ENCODE measurements around the gene SLC15A1.

GRCh38 chr13:98729658-98730057, 22.8 kb downstream of the SLC15A1 start:
- TF ChIP-seq, protein P1, sequence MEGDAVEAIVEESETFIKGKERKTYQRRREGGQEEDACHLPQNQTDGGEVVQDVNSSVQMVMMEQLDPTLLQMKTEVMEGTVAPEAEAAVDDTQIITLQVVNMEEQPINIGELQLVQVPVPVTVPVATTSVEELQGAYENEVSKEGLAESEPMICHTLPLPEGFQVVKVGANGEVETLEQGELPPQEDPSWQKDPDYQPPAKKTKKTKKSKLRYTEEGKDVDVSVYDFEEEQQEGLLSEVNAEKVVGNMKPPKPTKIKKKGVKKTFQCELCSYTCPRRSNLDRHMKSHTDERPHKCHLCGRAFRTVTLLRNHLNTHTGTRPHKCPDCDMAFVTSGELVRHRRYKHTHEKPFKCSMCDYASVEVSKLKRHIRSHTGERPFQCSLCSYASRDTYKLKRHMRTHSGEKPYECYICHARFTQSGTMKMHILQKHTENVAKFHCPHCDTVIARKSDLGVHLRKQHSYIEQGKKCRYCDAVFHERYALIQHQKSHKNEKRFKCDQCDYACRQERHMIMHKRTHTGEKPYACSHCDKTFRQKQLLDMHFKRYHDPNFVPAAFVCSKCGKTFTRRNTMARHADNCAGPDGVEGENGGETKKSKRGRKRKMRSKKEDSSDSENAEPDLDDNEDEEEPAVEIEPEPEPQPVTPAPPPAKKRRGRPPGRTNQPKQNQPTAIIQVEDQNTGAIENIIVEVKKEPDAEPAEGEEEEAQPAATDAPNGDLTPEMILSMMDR (conservative IDR thresholded peaks at IDR 0.05 in 1 of 2, IDR thresholded peaks at IDR 0.05 in 1 of 2; ENCODE audit: extremely low read depth in 1 of 2, insufficient read depth in 1 of 2, low read depth in 1 of 2, low read length in 2 of 2): no peak
- TF ChIP-seq EZH2 (IDR thresholded peaks at IDR 0.05; ENCODE audit: borderline replicate concordance, low read length): no peak

Data from mammary epithelial cell (primary cell).